ENCODE results near the gene CFAP54.
"Not testable (repeated sequence)": the region's sequence is repeated elsewhere in the genome, so short reads cannot be mapped to it uniquely, and the experiment has no call there.

The CFAP54 gene

DNA sequence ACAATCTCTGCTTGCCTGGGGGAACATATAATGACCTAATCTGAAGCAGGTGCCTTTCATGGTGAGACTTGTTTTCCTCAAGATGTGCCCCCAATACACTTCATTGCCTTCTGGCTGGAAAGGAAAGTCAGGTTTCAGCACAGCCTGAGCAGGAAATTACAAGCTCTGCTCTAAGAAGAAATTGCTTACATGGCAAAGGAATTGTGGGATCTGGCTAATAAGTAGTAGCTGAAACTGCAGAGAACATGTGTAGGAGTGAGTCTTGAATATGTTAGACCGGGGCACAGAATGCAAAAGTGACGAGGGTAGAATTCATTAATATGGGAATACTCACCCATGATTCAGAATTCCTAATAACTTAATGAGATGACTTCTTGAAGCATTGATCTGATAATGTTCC lies 6.3 kb upstream of the CFAP54 start:
- TF ChIP-seq, protein P1, sequence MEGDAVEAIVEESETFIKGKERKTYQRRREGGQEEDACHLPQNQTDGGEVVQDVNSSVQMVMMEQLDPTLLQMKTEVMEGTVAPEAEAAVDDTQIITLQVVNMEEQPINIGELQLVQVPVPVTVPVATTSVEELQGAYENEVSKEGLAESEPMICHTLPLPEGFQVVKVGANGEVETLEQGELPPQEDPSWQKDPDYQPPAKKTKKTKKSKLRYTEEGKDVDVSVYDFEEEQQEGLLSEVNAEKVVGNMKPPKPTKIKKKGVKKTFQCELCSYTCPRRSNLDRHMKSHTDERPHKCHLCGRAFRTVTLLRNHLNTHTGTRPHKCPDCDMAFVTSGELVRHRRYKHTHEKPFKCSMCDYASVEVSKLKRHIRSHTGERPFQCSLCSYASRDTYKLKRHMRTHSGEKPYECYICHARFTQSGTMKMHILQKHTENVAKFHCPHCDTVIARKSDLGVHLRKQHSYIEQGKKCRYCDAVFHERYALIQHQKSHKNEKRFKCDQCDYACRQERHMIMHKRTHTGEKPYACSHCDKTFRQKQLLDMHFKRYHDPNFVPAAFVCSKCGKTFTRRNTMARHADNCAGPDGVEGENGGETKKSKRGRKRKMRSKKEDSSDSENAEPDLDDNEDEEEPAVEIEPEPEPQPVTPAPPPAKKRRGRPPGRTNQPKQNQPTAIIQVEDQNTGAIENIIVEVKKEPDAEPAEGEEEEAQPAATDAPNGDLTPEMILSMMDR (IDR thresholded peaks at IDR 0.05; ENCODE audit: extremely low read depth, missing control alignments): no peak

GRCh38 chr12:96486751-96487613 lies 2.4 kb upstream of the CFAP54 start:
- TF ChIP-seq, protein P1 (IDR thresholded peaks at IDR 0.05; ENCODE audit: extremely low read depth, missing control alignments): no peak
- DNase-seq (ENCODE audit: low spot score): no peak

More for the DNA sequence above, 6.3 kb upstream of the CFAP54 start:
- DNase-seq (ENCODE audit: low spot score): no peak

DNA sequence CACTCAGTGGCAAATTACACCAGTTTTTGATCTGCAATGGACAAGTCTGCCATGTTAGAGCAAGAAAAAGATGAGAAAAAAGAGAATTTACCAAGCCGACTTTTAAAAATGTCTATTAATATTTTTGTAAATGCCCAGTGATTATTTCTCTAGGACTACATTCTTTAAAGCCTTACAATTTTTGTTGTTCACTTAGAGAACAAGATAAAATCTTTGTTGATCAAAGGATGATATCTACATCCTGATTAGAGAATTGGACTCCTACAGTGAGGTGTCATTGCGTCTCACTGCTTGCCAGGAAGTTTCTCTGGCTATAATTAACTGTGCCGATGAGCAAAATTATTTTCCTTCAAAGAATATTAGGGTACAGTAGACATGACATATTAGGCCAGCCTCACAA lies 1.7 kb upstream of the CFAP54 start:
- no peak for DNase-seq (ENCODE audit: low spot score)
- TF ChIP-seq, protein P1 (IDR thresholded peaks at IDR 0.05; ENCODE audit: extremely low read depth, missing control alignments): no peak

DNA sequence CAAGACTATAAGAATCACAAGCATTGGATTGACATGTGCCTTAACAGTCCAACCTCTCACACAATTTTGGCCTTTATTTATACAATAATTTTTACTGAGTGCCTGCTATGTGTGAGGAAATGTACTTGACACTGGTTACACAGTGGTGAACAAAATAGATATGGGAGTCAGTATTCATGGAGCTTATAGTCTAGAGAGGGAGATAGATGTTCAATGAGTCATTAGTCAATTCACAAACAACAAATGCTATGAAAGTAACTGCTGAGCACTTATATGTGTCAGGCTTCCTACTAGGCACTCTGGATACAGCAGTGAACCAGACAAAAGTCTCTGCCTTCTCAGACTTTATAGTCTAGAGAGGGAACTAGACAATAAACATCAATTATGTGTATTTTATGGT lies 3.7 kb downstream of the CFAP54 start:
- no peak for DNase-seq (ENCODE audit: low spot score)
- TF ChIP-seq, protein P1 (IDR thresholded peaks at IDR 0.05; ENCODE audit: extremely low read depth, missing control alignments): no peak

- not testable (repeated sequence) for DNase-seq (ENCODE audit: low spot score)
These were observed 4.8 kb downstream of the CFAP54 start for GRCh38 chr12:96494154-96494553.

DNA sequence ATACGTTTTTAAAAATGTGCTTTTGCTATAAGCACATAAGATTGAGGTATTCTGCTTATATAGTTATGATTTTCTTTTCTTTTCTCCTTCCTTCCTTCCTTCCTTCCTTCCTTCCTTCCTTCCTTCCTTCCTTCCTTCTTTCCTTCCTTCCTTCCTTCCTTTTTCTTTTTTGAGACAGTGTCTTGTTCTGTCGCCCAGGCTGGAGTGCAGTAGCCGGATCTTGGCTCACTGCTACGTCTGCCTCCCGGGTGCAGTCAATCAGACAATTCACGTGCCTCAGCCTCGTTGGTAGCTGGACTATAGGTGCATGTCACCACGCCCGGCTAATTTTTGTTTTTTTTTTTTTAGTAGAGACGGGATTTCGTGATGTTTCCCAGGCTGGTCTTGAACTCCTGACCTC lies 5.8 kb downstream of the CFAP54 start:
- TF ChIP-seq, protein P1 (IDR thresholded peaks at IDR 0.05; ENCODE audit: extremely low read depth, missing control alignments): no peak
- DNase-seq (ENCODE audit: low spot score): no peak

GRCh38 chr12:96495841-96496545 lies 6.6 kb downstream of the CFAP54 start:
- TF ChIP-seq, protein P1 (IDR thresholded peaks at IDR 0.05; ENCODE audit: extremely low read depth, missing control alignments): no peak
- peak; percentile 29 for DNase-seq (ENCODE audit: low spot score)

Measured in GM20000 (cell line).